CD4-positive, alpha-beta T cell treated with Interleukin-6 at 100 ng/mL for 8 hours (primary cell): ENCODE results near the gene ZNF488.
A peak's percentile ranks its signal among the peaks of the same experiment; 100 is the strongest.

Experiments used
- DNase-seq: peaks from one replicate; pipeline ENCODE4 v3.0.0-alpha.2; 2020; ENCODE audit warnings: mixed read lengths, low spot score

Gene ZNF488

GRCh38 chr10:47349516-47349915 lies 34.6 kb downstream of the ZNF488 start:
- DNase-seq, result no peak

- DNase-seq, result no peak
These were observed 35.2 kb downstream of the ZNF488 start for GRCh38 chr10:47348661-47349470.

GRCh38 chr10:47348138-47348651 lies 35.9 kb downstream of the ZNF488 start, which contains the start of gene RBP3:
Gene RBP3, plus strand, starts transcription at chr10:47348363. Its CDS starts 122 bp downstream, at chr10:47348485.
- DNase-seq, result no peak

- DNase-seq, result no peak
These were observed 36.8 kb downstream of the ZNF488 start for GRCh38 chr10:47347303-47347675.

GRCh38 chr10:47346581-47347302 lies 37.4 kb downstream of the ZNF488 start:
- DNase-seq, result no peak

- DNase-seq, result no peak
These were observed 38.9 kb downstream of the ZNF488 start for GRCh38 chr10:47344996-47345870.

GRCh38 chr10:47340608-47341170 lies 43.4 kb downstream of the ZNF488 start:
- DNase-seq, result peak; percentile 62

- no peak for DNase-seq
These were observed 44.1 kb downstream of the ZNF488 start for GRCh38 chr10:47339759-47340607.

GRCh38 chr10:47339186-47339735 lies 44.8 kb downstream of the ZNF488 start:
- no peak for DNase-seq

- DNase-seq, result no peak
These were observed 46.8 kb downstream of the ZNF488 start for GRCh38 chr10:47337310-47337709.

- DNase-seq, result no peak
These were observed 47.5 kb downstream of the ZNF488 start for GRCh38 chr10:47336387-47337134.

- DNase-seq, result no peak
These were observed 48.2 kb downstream of the ZNF488 start for GRCh38 chr10:47335906-47336305.

GRCh38 chr10:47334466-47335295 lies 49.4 kb downstream of the ZNF488 start:
- no peak for DNase-seq

- no peak for DNase-seq
These were observed 50.6 kb downstream of the ZNF488 start for GRCh38 chr10:47333532-47333931.

- DNase-seq, result no peak
These were observed 51.1 kb downstream of the ZNF488 start for GRCh38 chr10:47332946-47333345.

- no peak for DNase-seq
These were observed 51.7 kb downstream of the ZNF488 start for GRCh38 chr10:47332371-47332770.

GRCh38 chr10:47331954-47332353 lies 52.1 kb downstream of the ZNF488 start:
- no peak for DNase-seq

- no peak for DNase-seq
These were observed 52.6 kb downstream of the ZNF488 start for GRCh38 chr10:47331491-47331890.

GRCh38 chr10:47330804-47331203 lies 53.3 kb downstream of the ZNF488 start:
- DNase-seq, result no peak
